GM12865 (cell line): Measurements from ENCODE around the gene MYO1D.

ENCODE experiments used
- DNase-seq: peaks from one replicate; pipeline ENCODE4 v3.0.0; 2010; ENCODE audit warnings: low read depth
- H3K4me3 ChIP-seq: 2 replicates; pipeline ENCODE4 v1.5.1; 2011; ENCODE audit warnings: mild to moderate bottlenecking, low read depth, low read length, control low read depth
- TF ChIP-seq, protein P1 (sequence below): IDR thresholded peaks from 2 replicates; pipeline ENCODE4 v1.5.1; 2011; ENCODE audit warnings: low read length, control low read depth, low read depth, inconsistent platforms; ENCODE audit not compliant: insufficient read depth; ENCODE audit errors: missing control alignments

Gene MYO1D

GRCh38 chr17:32503251-32504165, 373.4 kb downstream of the MYO1D start:
- H3K4me3 ChIP-seq, result no peak overlapping the region
- TF ChIP-seq, protein P1, sequence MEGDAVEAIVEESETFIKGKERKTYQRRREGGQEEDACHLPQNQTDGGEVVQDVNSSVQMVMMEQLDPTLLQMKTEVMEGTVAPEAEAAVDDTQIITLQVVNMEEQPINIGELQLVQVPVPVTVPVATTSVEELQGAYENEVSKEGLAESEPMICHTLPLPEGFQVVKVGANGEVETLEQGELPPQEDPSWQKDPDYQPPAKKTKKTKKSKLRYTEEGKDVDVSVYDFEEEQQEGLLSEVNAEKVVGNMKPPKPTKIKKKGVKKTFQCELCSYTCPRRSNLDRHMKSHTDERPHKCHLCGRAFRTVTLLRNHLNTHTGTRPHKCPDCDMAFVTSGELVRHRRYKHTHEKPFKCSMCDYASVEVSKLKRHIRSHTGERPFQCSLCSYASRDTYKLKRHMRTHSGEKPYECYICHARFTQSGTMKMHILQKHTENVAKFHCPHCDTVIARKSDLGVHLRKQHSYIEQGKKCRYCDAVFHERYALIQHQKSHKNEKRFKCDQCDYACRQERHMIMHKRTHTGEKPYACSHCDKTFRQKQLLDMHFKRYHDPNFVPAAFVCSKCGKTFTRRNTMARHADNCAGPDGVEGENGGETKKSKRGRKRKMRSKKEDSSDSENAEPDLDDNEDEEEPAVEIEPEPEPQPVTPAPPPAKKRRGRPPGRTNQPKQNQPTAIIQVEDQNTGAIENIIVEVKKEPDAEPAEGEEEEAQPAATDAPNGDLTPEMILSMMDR, result no peak
- peak; percentile 97 for DNase-seq

DNA sequence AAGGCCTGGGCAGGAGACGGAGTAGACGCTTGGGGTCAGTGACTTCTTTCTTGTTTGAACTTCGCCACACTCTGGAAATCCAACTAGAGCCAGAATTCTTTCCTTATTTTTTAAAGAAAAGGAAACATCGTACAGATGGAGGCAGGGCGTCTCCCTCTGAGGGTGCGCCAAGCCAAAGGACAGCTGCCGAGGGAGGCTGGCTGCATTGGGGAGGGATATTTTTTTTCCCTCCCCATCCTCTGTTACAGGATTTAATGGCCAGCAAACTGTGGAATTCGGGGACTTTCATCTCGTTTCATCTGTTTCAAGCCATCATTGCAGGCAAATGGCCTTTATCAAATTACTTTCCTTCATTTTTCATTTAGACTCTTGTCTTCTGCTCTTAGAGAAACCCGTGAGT, 374.2 kb downstream of the MYO1D start:
- H3K4me3 ChIP-seq, result no peak overlapping the region
- no peak for DNase-seq
- TF ChIP-seq, protein P1, result no peak

DNA sequence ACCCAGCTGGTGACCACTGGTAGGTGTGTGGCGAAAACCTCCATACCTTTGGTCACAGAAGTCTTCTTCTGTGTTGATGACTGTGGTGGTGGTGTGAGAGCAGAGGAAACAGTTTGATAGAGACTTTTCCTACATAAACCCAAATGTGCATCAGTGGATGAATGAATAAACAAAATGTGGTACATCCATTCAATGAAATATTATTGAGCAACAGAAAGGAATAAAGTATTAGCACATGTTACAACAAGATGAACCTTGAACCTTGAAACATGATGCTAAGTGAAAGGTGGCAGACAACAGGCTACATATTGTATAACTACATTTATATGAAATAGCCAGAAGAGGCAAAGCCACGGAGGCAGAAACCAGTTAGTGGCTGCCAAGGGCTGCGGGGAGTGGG, 374.9 kb downstream of the MYO1D start:
- H3K4me3 ChIP-seq, result no peak overlapping the region
- DNase-seq, result no peak
- TF ChIP-seq, protein P1, result no peak

DNA sequence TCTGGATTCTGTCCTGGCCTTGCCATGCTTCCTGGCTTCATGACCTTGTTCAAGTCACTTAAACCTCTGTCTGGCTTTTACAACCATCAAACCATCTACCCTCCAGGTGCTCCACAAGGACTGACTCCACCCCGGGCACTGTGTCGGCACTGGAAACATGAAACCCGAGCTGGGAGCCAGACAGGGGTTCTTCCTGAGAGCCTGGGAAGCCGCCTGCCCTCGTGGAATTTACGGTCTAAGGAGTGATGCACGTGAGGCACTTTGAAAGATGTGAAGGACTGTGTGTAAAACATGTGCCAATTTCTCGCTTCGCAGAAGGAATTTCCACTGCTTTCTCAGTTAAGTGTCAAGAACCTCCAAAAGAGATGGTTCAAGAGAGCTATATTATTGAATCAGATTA, 378.5 kb downstream of the MYO1D start:
- H3K4me3 ChIP-seq, result no peak overlapping the region
- TF ChIP-seq, protein P1, result no peak
- no peak for DNase-seq

DNA sequence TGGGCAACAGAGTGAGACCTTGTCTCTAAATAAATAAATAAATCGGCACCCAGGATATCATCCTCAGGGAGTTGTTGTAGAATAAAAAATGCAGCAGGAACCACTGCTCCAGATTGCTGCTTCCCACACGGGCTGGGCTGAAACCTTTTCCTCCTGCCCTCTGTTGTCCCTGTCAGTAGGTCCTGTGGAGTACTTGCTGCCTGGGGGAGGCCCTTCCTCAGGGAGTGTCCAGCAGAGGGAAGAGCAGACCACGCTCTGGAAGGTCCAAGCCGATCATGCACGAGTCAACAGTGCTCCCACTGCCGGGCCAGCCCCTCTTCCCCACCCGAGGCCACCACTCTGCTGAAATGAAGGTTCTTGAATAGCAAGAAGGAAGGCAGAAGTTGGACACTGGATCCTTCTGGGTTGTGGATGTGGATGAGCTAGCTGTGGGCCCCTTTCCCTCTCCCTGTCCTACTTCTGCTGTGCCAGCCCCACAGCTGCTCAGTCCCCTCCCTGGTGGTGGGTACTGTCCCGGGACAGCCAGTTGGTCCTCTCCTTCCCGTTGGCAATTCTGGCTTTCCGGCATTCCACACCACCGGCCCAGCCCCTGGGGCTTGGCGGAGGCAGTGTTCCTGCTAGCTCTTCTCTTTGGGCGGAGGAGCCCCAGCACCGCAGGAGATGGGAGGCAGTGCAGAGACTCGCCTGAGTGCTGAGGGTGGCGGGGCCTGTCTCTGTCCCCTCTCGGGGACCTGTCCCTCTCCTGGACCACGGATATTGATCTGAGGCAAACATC, 379.3 kb downstream of the MYO1D start:
- H3K4me3 ChIP-seq, result no peak overlapping the region
- TF ChIP-seq, protein P1, result no peak
- no peak for DNase-seq

- H3K4me3 ChIP-seq, result no peak overlapping the region
- no peak for DNase-seq
- TF ChIP-seq, protein P1, result no peak
Measured at GRCh38 chr17:32496395-32497073, 380.4 kb downstream of the MYO1D start.
